Tibial nerve (tissue), 4 donors: Measurements from ENCODE around the gene LTBP1. TPM values are rescaled to one million over a fixed set of nuclear protein-coding genes. Genes with fewer than 3 reads are reported as not detected.

Experiments used
- DNase-seq, 2 donors: peaks; one replicate each; pipeline ENCODE4 v3.0.0-alpha.2; 2019; ENCODE audit warnings: low spot score in 2 of 2
- H3K27ac ChIP-seq, 4 donors: fragments of 200-600 bp; sonication (generic) in 3 of 4; one replicate each; pipeline ENCODE4 v1.5.1; 2017 to 2019; ENCODE audit warnings: mild to moderate bottlenecking in 1 of 4
- H3K27me3 ChIP-seq, 2 donors: fragments of 200-600 bp; sonication (generic) in 1 of 2; one replicate each; pipeline versions ENCODE4 v1.5.1 to v1.6.0; 2017 to 2019
- H3K36me3 ChIP-seq, 3 donors: fragments of 200-600 bp; sonication (generic); one replicate each; pipeline ENCODE4 v1.5.1; 2018 to 2019
- H3K4me1 ChIP-seq, 4 donors: fragments of 200-600 bp; sonication (generic) in 3 of 4; one replicate each; pipeline ENCODE4 v1.5.1; 2017 to 2019
- H3K4me3 ChIP-seq, 4 donors: fragments of 200-600 bp; sonication (generic) in 3 of 4; one replicate each; pipeline ENCODE4 v1.5.1; 2017 to 2019; ENCODE audit warnings: mild to moderate bottlenecking in 1 of 4, moderate library complexity in 1 of 4
- H3K9me3 ChIP-seq, 4 donors: fragments of 200-600 bp; sonication (generic) in 3 of 4; one replicate each; pipeline ENCODE4 v1.5.1; 2017 to 2019
- EP300 ChIP-seq, 2 donors: sonication (generic); formaldehyde crosslinking; IDR thresholded peaks; one replicate each; pipeline ENCODE4 v1.6.1; 2017; ENCODE audit warnings: antibody characterized with exemption in 2 of 2, mild to moderate bottlenecking in 1 of 2
- POLR2A ChIP-seq, 2 donors: fragments of 450-650 bp; IDR thresholded peaks; one replicate each; pipeline ENCODE4 v1.6.1; 2017; ENCODE audit warnings: antibody characterized with exemption in 2 of 2, mild to moderate bottlenecking in 2 of 2, moderate library complexity in 2 of 2
- WGBS, 2 donors: methylation state at CpG; one replicate each; pipeline ENCODE4 v1.1.5; 2018; 5-methylcytosine and 5-hydroxymethylcytosine counted together
- total RNA-seq, 4 donors: library from RNA; depleted of rRNA; stranded (reverse); fragments of >200 nt; gene quantifications; one replicate each; pipeline ENCODE4 v1.1.0, GENCODE V29; 2016
- TF ChIP-seq, protein P1 (sequence below), 5 experiments: fragments of 200-600 bp in 3 of 5; fragments of 450-650 bp in 2 of 5; sonication (generic) in 3 of 5; IDR thresholded peaks; one replicate each; pipeline ENCODE4 v1.5.1; 2016 to 2019; ENCODE audit warnings: antibody characterized with exemption in 5 of 5, mild to moderate bottlenecking in 3 of 5, moderate library complexity in 2 of 5

LTBP1 gene
- total RNA-seq, 4 donors from 2014 or later, result 29.4 to 89.8 (median 50.6) TPM

DNA sequence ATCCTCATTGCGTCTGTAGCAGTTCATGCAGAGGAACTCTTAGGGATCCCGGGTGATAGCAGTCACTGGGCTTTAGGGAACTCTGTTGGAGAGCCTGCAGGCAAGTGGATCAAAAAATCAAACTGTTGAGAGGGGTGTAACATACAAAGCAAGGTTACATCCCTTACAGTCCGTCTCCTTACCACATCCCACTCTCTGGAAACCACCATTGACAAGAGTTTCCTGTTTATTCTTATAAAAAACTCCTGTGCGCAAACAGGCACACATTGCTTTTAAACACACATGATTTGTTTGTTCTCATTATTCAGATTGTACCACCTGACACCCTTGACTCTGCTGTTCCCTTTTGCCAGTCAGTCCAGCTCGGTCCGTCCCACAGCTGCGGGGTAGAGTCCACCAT, 137.7 kb downstream of the LTBP1 start:
- Histone ChIP-seq H3K9me3 (no peaks in the 10 kb centered on the region), H3K4me1 (peaks cover 0 to 28% (median 11%) of the 10 kb centered on the region in 4 donors), H3K27me3 (no peaks in the 10 kb centered on the region), H3K36me3 (no peaks in the 10 kb centered on the region), H3K4me3 (no peak overlapping the region), H3K27ac (no peak overlapping the region)
- WGBS, 2 donors, result 58 to 78% methylated on average over 7 of the region's 7 CpGs
- TF ChIP-seq, protein P1, sequence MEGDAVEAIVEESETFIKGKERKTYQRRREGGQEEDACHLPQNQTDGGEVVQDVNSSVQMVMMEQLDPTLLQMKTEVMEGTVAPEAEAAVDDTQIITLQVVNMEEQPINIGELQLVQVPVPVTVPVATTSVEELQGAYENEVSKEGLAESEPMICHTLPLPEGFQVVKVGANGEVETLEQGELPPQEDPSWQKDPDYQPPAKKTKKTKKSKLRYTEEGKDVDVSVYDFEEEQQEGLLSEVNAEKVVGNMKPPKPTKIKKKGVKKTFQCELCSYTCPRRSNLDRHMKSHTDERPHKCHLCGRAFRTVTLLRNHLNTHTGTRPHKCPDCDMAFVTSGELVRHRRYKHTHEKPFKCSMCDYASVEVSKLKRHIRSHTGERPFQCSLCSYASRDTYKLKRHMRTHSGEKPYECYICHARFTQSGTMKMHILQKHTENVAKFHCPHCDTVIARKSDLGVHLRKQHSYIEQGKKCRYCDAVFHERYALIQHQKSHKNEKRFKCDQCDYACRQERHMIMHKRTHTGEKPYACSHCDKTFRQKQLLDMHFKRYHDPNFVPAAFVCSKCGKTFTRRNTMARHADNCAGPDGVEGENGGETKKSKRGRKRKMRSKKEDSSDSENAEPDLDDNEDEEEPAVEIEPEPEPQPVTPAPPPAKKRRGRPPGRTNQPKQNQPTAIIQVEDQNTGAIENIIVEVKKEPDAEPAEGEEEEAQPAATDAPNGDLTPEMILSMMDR (IDR thresholded peaks at IDR 0.05), result no peak
- TF ChIP-seq POLR2A (IDR thresholded peaks at IDR 0.05) (no peak), EP300 (IDR thresholded peaks at IDR 0.05) (no peak)
- DNase-seq, result no peak

DNA sequence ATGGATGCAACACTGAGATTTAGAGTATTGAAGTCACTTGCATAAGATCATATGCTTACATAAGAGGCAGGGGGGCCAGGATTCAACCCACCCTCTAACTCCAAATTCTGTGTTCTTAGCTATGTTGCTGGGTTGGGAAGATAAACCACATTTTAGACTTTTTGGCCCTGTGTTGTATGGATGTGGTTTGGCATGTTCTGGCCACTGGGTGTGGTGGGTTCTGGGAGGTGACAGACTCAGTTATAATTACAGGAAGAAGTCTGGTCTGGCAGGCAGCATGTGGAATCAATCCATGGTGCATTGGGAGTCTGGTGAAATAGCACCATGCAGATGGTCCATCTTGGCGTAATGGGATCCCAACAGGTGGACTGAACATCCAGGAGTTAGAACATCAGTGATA, 138.9 kb downstream of the LTBP1 start:
- Histone ChIP-seq H3K9me3 (no peaks in the 10 kb centered on the region), H3K27ac (no peak overlapping the region), H3K27me3 (no peaks in the 10 kb centered on the region), H3K4me1 (peaks cover 0 to 28% (median 11%) of the 10 kb centered on the region in 4 donors), H3K4me3 (no peak overlapping the region), H3K36me3 (no peaks in the 10 kb centered on the region)
- no peak for DNase-seq
- 82 to 88% methylated on average over 1 of the region's 1 CpG for WGBS, 2 donors
- TF ChIP-seq POLR2A (IDR thresholded peaks at IDR 0.05) (no peak), EP300 (IDR thresholded peaks at IDR 0.05) (no peak)
- TF ChIP-seq, protein P1 (IDR thresholded peaks at IDR 0.05), result no peak

DNA sequence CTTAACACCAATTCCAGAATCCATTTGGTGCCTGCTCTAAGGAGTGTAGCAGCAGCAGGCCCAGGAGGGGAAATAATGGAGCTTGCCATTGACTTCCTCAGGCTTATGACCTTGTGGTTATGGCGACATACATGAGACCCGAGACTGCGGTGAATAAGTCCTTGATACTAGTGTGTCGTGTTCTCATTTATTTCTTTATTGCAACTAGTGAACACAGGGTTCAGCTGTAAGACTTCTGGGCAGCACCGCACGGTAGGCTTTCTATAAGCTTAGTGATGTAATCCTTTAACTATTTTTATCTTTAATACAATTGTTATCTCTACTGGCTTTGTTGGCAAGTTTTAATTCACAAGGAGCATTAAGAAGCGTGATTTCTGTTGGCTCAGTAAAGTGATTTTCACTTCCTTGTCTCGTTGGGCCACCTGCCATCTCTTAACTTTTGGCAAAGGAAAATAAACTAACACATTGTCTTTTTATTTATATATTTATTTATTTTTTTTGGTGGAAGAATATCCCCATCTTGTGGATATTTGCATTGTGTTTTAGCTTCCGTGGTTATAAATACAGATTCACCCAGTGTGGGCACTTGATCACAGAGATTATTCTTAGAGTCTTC, 139.8 kb downstream of the LTBP1 start:
- TF ChIP-seq POLR2A (IDR thresholded peaks at IDR 0.05) (no peak), EP300 (IDR thresholded peaks at IDR 0.05) (no peak)
- TF ChIP-seq, protein P1 (IDR thresholded peaks at IDR 0.05), result no peak
- DNase-seq, result peak in 1 of 2 donors; percentile 21
- Histone ChIP-seq H3K36me3 (no peaks in the 10 kb centered on the region), H3K27me3 (no peaks in the 10 kb centered on the region), H3K4me1 (peaks cover 0 to 32% (median 11%) of the 10 kb centered on the region in 4 donors), H3K27ac (no peak overlapping the region), H3K9me3 (no peaks in the 10 kb centered on the region), H3K4me3 (no peak overlapping the region)
- WGBS, 2 donors, result 31 to 32% methylated on average over 9 of the region's 9 CpGs

DNA sequence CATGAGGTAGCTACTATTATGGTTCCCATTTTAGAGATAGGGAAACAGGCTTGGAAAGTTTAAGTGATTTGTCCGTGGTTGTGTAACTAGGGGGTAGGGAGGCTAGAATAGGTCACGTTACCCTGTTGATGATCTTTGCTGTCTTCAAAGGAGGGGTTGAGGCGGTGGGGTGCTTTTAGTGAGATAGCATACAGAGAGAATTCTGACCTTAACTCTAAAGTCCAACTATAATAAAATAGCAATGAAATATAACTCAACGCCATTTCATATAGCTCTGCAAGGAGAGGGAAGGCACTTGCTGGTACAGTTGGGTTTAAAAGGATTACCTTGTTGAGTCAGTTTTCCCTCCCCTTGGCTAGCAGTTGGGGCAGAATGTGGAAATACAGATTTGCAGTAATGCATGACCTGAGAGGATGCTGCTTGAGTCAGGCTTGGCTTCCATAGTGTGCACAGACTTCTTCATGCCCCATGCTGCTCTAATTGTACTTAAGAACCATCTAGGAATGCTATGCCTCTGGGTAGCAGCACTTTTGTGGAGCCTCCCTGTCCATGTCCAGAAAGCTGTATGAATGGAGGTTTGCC, 143.9 kb downstream of the LTBP1 start:
- Histone ChIP-seq H3K4me1 (peaks cover 0 to 24% (median 0%) of the 10 kb centered on the region in 4 donors), H3K4me3 (no peak overlapping the region), H3K36me3 (no peaks in the 10 kb centered on the region), H3K27ac (peak overlapping the region in 1 of 4 donors; percentile 62), H3K27me3 (no peaks in the 10 kb centered on the region), H3K9me3 (peaks cover 0 to 7% (median 0%) of the 10 kb centered on the region in 4 donors)
- 92 to 95% methylated on average over 4 of the region's 4 CpGs for WGBS, 2 donors
- no peak for DNase-seq
- TF ChIP-seq POLR2A (IDR thresholded peaks at IDR 0.05) (no peak), EP300 (IDR thresholded peaks at IDR 0.05) (no peak)
- TF ChIP-seq, protein P1 (IDR thresholded peaks at IDR 0.05), result no peak

DNA sequence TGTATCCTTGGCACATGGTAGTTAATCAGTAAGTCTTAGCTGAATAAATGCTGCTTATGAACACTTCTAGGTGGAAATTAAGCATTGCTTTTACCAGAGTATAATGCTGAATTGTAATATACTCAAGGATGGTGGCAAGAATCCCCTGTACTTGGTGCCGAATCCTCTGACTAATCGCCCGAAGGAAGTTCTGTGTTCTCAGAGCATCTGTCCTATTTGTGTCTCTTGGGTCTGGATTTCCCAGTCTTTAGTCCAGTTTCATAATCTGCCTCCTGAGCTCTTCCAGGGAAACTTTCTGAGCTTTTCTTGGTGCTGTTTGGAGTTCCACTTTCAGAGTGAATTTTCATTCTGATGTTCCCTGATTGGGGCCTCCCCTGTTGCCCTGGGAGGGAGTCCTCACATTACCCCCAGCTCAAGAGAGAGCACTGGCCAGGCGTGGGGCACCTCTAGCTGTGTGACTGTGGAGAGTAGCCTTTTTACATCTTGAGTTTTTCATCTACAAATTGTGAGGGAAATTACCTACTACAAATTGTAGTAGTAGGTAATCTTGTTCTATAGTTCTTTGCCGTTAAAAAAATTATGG, 144.9 kb downstream of the LTBP1 start:
- 77 to 84% methylated on average over 5 of the region's 5 CpGs for WGBS, 2 donors
- H3K9me3 ChIP-seq, result peaks cover 0 to 13% (median 0%) of the 10 kb centered on the region in 4 donors
- no peaks in the 10 kb centered on the region for H3K27me3 ChIP-seq
- DNase-seq, result peak in 1 of 2 donors; percentile 22
- H3K4me1 ChIP-seq, result peaks cover 0 to 15% (median 0%) of the 10 kb centered on the region in 4 donors
- H3K4me3 ChIP-seq, result no peak overlapping the region
- peak overlapping the region in 3 of 4 donors; percentile 7 to 73 (median 9) for H3K27ac ChIP-seq
- TF ChIP-seq EP300 (IDR thresholded peaks at IDR 0.05), result peak in 1 of 2 donors; percentile 26
- TF ChIP-seq, protein P1 (IDR thresholded peaks at IDR 0.05), result no peak
- no peaks in the 10 kb centered on the region for H3K36me3 ChIP-seq
